H1 (cell line): ENCODE measurements around the gene KIF2C. TPM values are rescaled to one million over a fixed set of nuclear protein-coding genes. Genes with fewer than 3 reads are reported as not detected.
A peak's percentile ranks its signal among the peaks of the same experiment; 100 is the strongest.

Experiments
- CTCF ChIA-PET: fragments of 300-600 bp; sonication (Branson Sonifier 250); formaldehyde crosslinking; loops from one replicate; lab custom pipeline; 2021; ENCODE audit not compliant: partially characterized antibody; lab: Charles Lee
- POLR2A ChIA-PET: fragments of 300-600 bp; sonication (Branson Sonifier 250); formaldehyde crosslinking; loops from one replicate; lab custom pipeline; 2021; ENCODE audit warnings: inconsistent platforms; ENCODE audit not compliant: partially characterized antibody; lab: Charles Lee
- DNase-seq, 2 experiments: peaks; one replicate each; pipeline versions ENCODE4 v3.0.0 to v3.0.0-alpha.2; 2010 to 2022; ENCODE audit warnings: low spot score in 2 of 2, low read depth in 1 of 2, mixed read lengths in 1 of 2
- FAIRE-seq: peaks from 2 replicates; lab custom pipeline; 2011; peaks lifted over from hg19 to GRCh38; lab: Jason Lieb, UNC
- H2AFZ ChIP-seq: 2 replicates; pipeline ENCODE4 v1.8.1; 2012; ENCODE audit warnings: low read length, inconsistent platforms
- H2AK5ac ChIP-seq: 2 replicates; pipeline ENCODE4 v1.6.1; 2013; ENCODE audit warnings: low read depth, low read length
- H2BK120ac ChIP-seq: replicated peaks from 2 replicates; pipeline ENCODE3; 2013; ENCODE audit warnings: low read depth, low read length, inconsistent platforms
- H2BK12ac ChIP-seq: 2 replicates; pipeline ENCODE4 v1.6.1; 2013; ENCODE audit warnings: low read depth, low read length
- H2BK15ac ChIP-seq: 2 replicates; pipeline ENCODE4 v1.6.1; 2013; ENCODE audit warnings: low read length
- H2BK20ac ChIP-seq: 2 replicates; pipeline ENCODE4 v1.6.1; 2013; ENCODE audit warnings: low read length
- H2BK5ac ChIP-seq: 2 replicates; pipeline ENCODE4 v1.6.1; 2013; ENCODE audit warnings: low read depth, low read length
- H3K14ac ChIP-seq: 2 replicates; pipeline ENCODE4 v1.6.1; 2013; ENCODE audit warnings: inconsistent platforms; ENCODE audit not compliant: insufficient read length
- H3K18ac ChIP-seq: 2 replicates; pipeline ENCODE4 v1.6.1; 2013; ENCODE audit warnings: low read length; ENCODE audit errors: extremely low read depth
- H3K23ac ChIP-seq: 2 replicates; pipeline ENCODE4 v1.6.1; 2013; ENCODE audit warnings: inconsistent platforms; ENCODE audit not compliant: insufficient read length
- H3K23me2 ChIP-seq: 2 replicates; pipeline ENCODE4 v1.6.1; 2013; ENCODE audit warnings: low read depth, low read length
- H3K27ac ChIP-seq: 2 replicates; pipeline ENCODE4 v1.6.1; 2011; ENCODE audit warnings: low read depth, low read length, inconsistent platforms
- H3K27me3 ChIP-seq, 4 experiments: replicated peaks in 1 of 4; 1 replicate in 1 of 4; 2 replicates in 3 of 4; pipeline versions ENCODE4 v1.6.1 to v1.8.1; 2011 to 2013; ENCODE audit warnings: low read length in 3 of 4, mild to moderate bottlenecking in 3 of 4, inconsistent platforms in 2 of 4, mixed read lengths in 2 of 4, moderate library complexity in 1 of 4; ENCODE audit not compliant: control insufficient read depth in 3 of 4, insufficient read depth in 3 of 4; ENCODE audit errors: extremely low read depth in 1 of 4
- H3K36me3 ChIP-seq, 4 experiments: 2 replicates each; pipeline versions ENCODE4 v1.6.1 to v1.8.1; 2011 to 2013; ENCODE audit warnings: mild to moderate bottlenecking in 4 of 4, low read length in 3 of 4, moderate library complexity in 2 of 4, control low read depth in 1 of 4, inconsistent platforms in 1 of 4; ENCODE audit not compliant: insufficient read depth in 4 of 4, control insufficient read depth in 2 of 4
- H3K4ac ChIP-seq: replicated peaks from 2 replicates; pipeline ENCODE3; 2013; ENCODE audit warnings: low read length, low read depth, mixed read lengths, inconsistent platforms; ENCODE audit not compliant: insufficient read length
- H3K4me1 ChIP-seq, 4 experiments: replicated peaks in 1 of 4; 1 replicate in 1 of 4; 2 replicates in 3 of 4; pipeline versions ENCODE4 v1.6.1 to v1.8.1; 2011 to 2013; ENCODE audit warnings: low read length in 3 of 4, inconsistent platforms in 2 of 4, mixed read lengths in 1 of 4; ENCODE audit not compliant: insufficient read depth in 4 of 4, control insufficient read depth in 3 of 4
- H3K4me2 ChIP-seq, 2 experiments: 2 replicates each; pipeline versions ENCODE4 v1.6.1 to v1.8.1; 2011 to 2013; ENCODE audit warnings: low read depth in 2 of 2, low read length in 2 of 2, control low read depth in 1 of 2, inconsistent platforms in 1 of 2, mild to moderate bottlenecking in 1 of 2; ENCODE audit not compliant: insufficient read depth in 1 of 2
- H3K4me3 ChIP-seq, 4 experiments: fragments of 200-600, 300-600 bp in 1 of 4; sonication (generic), shearing (Covaris generic), sonication (Bioruptor Twin) in 1 of 4; 2 replicates each; pipeline versions ENCODE4 v1.5.1 to v1.8.1; 2011 to 2016; ENCODE audit warnings: low read length in 4 of 4, low read depth in 3 of 4, control low read depth in 2 of 4, inconsistent platforms in 2 of 4, mild to moderate bottlenecking in 2 of 4, mixed read lengths in 1 of 4, moderate library complexity in 1 of 4; ENCODE audit not compliant: insufficient read depth in 2 of 4; ENCODE audit errors: extremely low read depth in 1 of 4
- H3K56ac ChIP-seq: replicated peaks from 2 replicates; pipeline ENCODE3; 2013; ENCODE audit warnings: low read depth, mild to moderate bottlenecking, mixed read lengths, low read length, inconsistent platforms; ENCODE audit not compliant: insufficient read length
- H3K79me1 ChIP-seq: 2 replicates; pipeline ENCODE4 v1.6.1; 2013; ENCODE audit warnings: low read depth, low read length, control low read depth
- H3K79me2 ChIP-seq, 2 experiments: 2 replicates each; pipeline versions ENCODE4 v1.6.1 to v1.8.1; 2012 to 2013; ENCODE audit warnings: low read length in 2 of 2, mild to moderate bottlenecking in 2 of 2, inconsistent platforms in 1 of 2; ENCODE audit not compliant: insufficient read depth in 2 of 2, control insufficient read depth in 1 of 2
- H3K9ac ChIP-seq, 4 experiments: replicated peaks in 1 of 4; 1 replicate in 1 of 4; 2 replicates in 3 of 4; pipeline versions ENCODE4 v1.6.1 to v1.8.1; 2011 to 2013; ENCODE audit warnings: low read depth in 3 of 4, low read length in 3 of 4, control low read depth in 2 of 4, mild to moderate bottlenecking in 2 of 4, moderate library complexity in 2 of 4, inconsistent platforms in 1 of 4; ENCODE audit errors: extremely low read depth in 1 of 4
- H3K9me3 ChIP-seq, 2 experiments: 2 replicates each; pipeline versions ENCODE4 v1.6.1 to v1.8.1; 2012 to 2013; ENCODE audit warnings: mild to moderate bottlenecking in 2 of 2, moderate library complexity in 2 of 2, control low read depth in 1 of 2, inconsistent platforms in 1 of 2, low read depth in 1 of 2, low read length in 1 of 2, mixed read lengths in 1 of 2; ENCODE audit not compliant: insufficient read depth in 2 of 2
- H4K20me1 ChIP-seq, 2 experiments: replicated peaks in 1 of 2; 2 replicates each; pipeline versions ENCODE3 to v1.8.1; 2011 to 2013; ENCODE audit warnings: inconsistent platforms in 2 of 2, low read length in 2 of 2, mild to moderate bottlenecking in 1 of 2; ENCODE audit not compliant: insufficient read depth in 2 of 2, control insufficient read depth in 1 of 2
- H4K5ac ChIP-seq: 2 replicates; pipeline ENCODE4 v1.6.1; 2013; ENCODE audit warnings: low read length, low read depth, mixed read lengths, inconsistent platforms; ENCODE audit not compliant: insufficient read length
- H4K8ac ChIP-seq: 2 replicates; pipeline ENCODE4 v1.8.0; 2013; ENCODE audit warnings: mild to moderate bottlenecking, moderate library complexity, low read length, inconsistent platforms; ENCODE audit not compliant: insufficient read depth; ENCODE audit errors: extremely low read depth
- H4K91ac ChIP-seq: replicated peaks from 2 replicates; pipeline ENCODE3; 2013; ENCODE audit warnings: low read length, mixed read lengths, inconsistent platforms; ENCODE audit not compliant: insufficient read length
- CEBPB ChIP-seq: IDR thresholded peaks from 2 replicates; pipeline ENCODE4 v1.6.1; 2012; ENCODE audit warnings: low read depth, low read length
- EZH2 ChIP-seq: fragments of 200-600 bp; sonication (generic); IDR thresholded peaks from 2 replicates; pipeline ENCODE4 v1.7.1; 2012; ENCODE audit warnings: low read depth, mild to moderate bottlenecking, moderate library complexity, low read length, inconsistent platforms; ENCODE audit not compliant: severe bottlenecking
- JUN ChIP-seq: IDR thresholded peaks from 2 replicates; pipeline ENCODE4 v1.6.1; 2011; ENCODE audit warnings: low read depth, mild to moderate bottlenecking, improper control_type of control experiment, low read length
- KDM5A ChIP-seq: fragments of 200-600 bp; IDR thresholded peaks from 2 replicates; pipeline ENCODE4 v1.7.1; 2012; ENCODE audit warnings: mild to moderate bottlenecking, low read length, inconsistent platforms, mixed read lengths
- NANOG ChIP-seq: IDR thresholded peaks from 2 replicates; pipeline ENCODE4 v1.6.1; 2011; ENCODE audit warnings: low read length, low read depth, mild to moderate bottlenecking, inconsistent platforms; ENCODE audit not compliant: insufficient read depth, poor library complexity, severe bottlenecking
- PHF8 ChIP-seq: fragments of 200-600 bp; sonication (generic); conservative IDR thresholded peaks from 2 replicates; pipeline ENCODE4 v1.7.1; 2012; ENCODE audit warnings: low read depth, mild to moderate bottlenecking, inconsistent platforms, low read length, moderate library complexity
- POU5F1 ChIP-seq: IDR thresholded peaks from 2 replicates; pipeline ENCODE4 v1.6.1; 2011; ENCODE audit warnings: low read depth, mild to moderate bottlenecking, low read length, moderate library complexity
- RNF2 ChIP-seq: fragments of 200-900, 300-1000 bp; sonication (generic); IDR thresholded peaks from 2 replicates; pipeline ENCODE4 v1.7.1; 2016; ENCODE audit warnings: borderline replicate concordance, low read depth, mild to moderate bottlenecking, antibody characterized with exemption, low read length; ENCODE audit not compliant: poor library complexity, severe bottlenecking; ENCODE audit errors: missing control alignments
- RXRA ChIP-seq: IDR thresholded peaks from 2 replicates; pipeline ENCODE4 v1.6.1; 2011; ENCODE audit warnings: low read depth, mild to moderate bottlenecking, low read length, moderate library complexity; ENCODE audit not compliant: insufficient read depth
- TAF1 ChIP-seq: IDR thresholded peaks from 2 replicates; pipeline ENCODE4 v1.6.1; 2011; ENCODE audit warnings: mild to moderate bottlenecking, low read depth, low read length
- USF2 ChIP-seq: IDR thresholded peaks from 2 replicates; pipeline ENCODE4 v1.6.1; 2011; ENCODE audit warnings: low read length, improper control_type of control experiment
- WGBS, 2 experiments: shearing (Covaris generic) in 1 of 2; methylation state at CpG; one replicate each; pipeline versions ENCODE4 v1.1.6 to v1.1.7; 2013 to 2015; ENCODE audit warnings: low lambda C conversion rate in 2 of 2, mixed read lengths in 2 of 2, inconsistent platforms in 1 of 2, low coverage in 1 of 2, missing lambda C conversion rate in 1 of 2; ENCODE audit not compliant: insufficient replicate concordance in 2 of 2, insufficient coverage in 1 of 2, insufficient read length in 1 of 2; ENCODE audit errors: extremely low coverage in 1 of 2, missing lambda C conversion rate in 1 of 2; 5-methylcytosine and 5-hydroxymethylcytosine counted together
- polyA plus RNA-seq, 7 experiments: library from polyadenylated mRNA; depleted of rRNA in 3 of 7; stranded (reverse) in 5 of 7; unstranded in 2 of 7; fragments of >200 nt in 5 of 7; fragments of 200-250 nt in 2 of 7; gene quantifications; 1 replicate in 5 of 7; 2 replicates in 1 of 7; 4 replicates in 1 of 7; pipeline versions ENCODE4 v1.2.1 to v1.2.3, GENCODE V29; 2011 to 2013; ENCODE audit warnings: missing spikeins in 2 of 7, mixed read lengths in 2 of 7
- total RNA-seq: library from RNA; stranded (reverse); fragmentation: NEBNext Ultra II Directional; extraction: Animal tissue kit (Norgen Biotek cat#: 25700); gene quantifications from 2 replicates; pipeline ENCODE4 v1.2.1, GENCODE V29; 2021

KIF2C gene
- total and polyA plus RNA-seq, 2 of the 8 experiments (the other 6 are each of a cell fraction or from before 2014, with no cell fraction given) = 41.8 to 68.1 TPM

DNA sequence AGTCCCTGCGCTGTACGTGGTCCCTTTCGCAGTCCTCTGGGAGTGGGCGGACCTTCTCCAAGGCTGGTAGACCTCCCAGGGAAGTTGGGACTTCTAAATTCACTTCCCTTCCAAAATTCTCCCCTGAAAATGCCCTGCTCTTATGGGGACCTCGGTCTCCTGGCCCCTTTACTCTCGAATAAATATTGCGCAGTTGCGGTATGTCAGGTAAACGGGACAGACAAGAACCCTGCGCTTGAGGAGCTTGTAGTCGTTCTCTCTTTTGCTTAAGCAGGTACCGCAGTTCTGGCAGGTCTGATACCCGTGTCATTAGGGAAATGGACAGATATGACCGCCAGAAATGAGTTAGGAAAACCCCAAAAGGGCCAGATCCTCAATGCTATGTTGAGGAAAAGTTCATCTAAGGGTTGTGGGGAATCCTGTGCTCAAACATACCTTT, 561 bp downstream of the KIF2C start:
- Histone ChIP-seq H3K18ac (peak overlapping the region; percentile 49), H3K4me2 (peak overlapping the region; percentile 67 to 82), H2BK5ac (peak overlapping the region; percentile 96), H3K23me2 (peaks cover 3% of the 10 kb centered on the region; the same call in 1 of the 2 replicates), H3K27ac (peak overlapping the region; percentile 83), H3K9ac (peak overlapping the region; percentile 77 to 93 (median 87)), H2AFZ (peak overlapping the region; percentile 62), H3K4ac (no peak overlapping the region), H3K79me2 (peaks cover 2 to 31% of the 10 kb centered on the region in 2 experiments; a peak in 3 of 4 replicates), H3K4me1 (peaks cover 0 to 3% (median under 1%) of the 10 kb centered on the region in 4 experiments; a peak in 2 of 7 replicates), H4K91ac (peak overlapping the region; percentile 61), H3K14ac (no peak overlapping the region), H3K9me3 (peaks cover 0 to 7% of the 10 kb centered on the region in 2 experiments; a peak in 1 of 4 replicates), H3K27me3 (no peaks in the 10 kb centered on the region), H4K5ac (peak overlapping the region; percentile 26), H3K79me1 (peaks cover 7% of the 10 kb centered on the region), H2BK120ac (no peak overlapping the region), H4K8ac (peak overlapping the region; percentile 63; the same call in 1 of the 2 replicates), H2BK15ac (0 out of 2 replicates have a peak overlapping the region, but pooled peaks have one; percentile 22), H4K20me1 (no peaks in the 10 kb centered on the region), H3K23ac (no peak overlapping the region), H2BK12ac (peak overlapping the region; percentile 0; the same call in 1 of the 2 replicates), H3K36me3 (peaks cover 11 to 22% (median 13%) of the 10 kb centered on the region in 4 experiments), H2AK5ac (no peak overlapping the region), H3K56ac (peak overlapping the region; percentile 50), H2BK20ac (no peak overlapping the region), H3K4me3 (peak overlapping the region; percentile 54 to 98 (median 94))
- POLR2A ChIA-PET = interaction anchor here (0.7 to 10.5 kb wide), 12 partner anchors 10 to 90 kb away, joined by 3 to 120 read pairs (median 4); partner anchors contain the start of genes RNU5D-1 and RPS8
- CTCF ChIA-PET = interaction anchor here (1.3 to 2.1 kb wide), 2 partner anchors 9 to 11 kb away, joined by 4 to 6 read pairs; partner anchors contain the start of gene RNU5D-1
- FAIRE-seq = no peak
- DNase-seq = no peak
- WGBS, 2 experiments = 5% methylated on average over 14 of the region's 14 CpGs; no CpG with 5 or more reads in 1 of the 2 experiments
- no peak for TF ChIP-seq TAF1
- no peak for TF ChIP-seq PHF8
- TF ChIP-seq RXRA = no peak
- no peak for TF ChIP-seq RNF2
- no peak for TF ChIP-seq KDM5A
- TF ChIP-seq POU5F1 = no peak
- TF ChIP-seq USF2 = no peak
- TF ChIP-seq NANOG = no peak
- TF ChIP-seq JUN = no peak
- TF ChIP-seq EZH2 = no peak
- TF ChIP-seq CEBPB = no peak
